ENCODE results near the gene PCDH17.

Gene PCDH17, protein sequence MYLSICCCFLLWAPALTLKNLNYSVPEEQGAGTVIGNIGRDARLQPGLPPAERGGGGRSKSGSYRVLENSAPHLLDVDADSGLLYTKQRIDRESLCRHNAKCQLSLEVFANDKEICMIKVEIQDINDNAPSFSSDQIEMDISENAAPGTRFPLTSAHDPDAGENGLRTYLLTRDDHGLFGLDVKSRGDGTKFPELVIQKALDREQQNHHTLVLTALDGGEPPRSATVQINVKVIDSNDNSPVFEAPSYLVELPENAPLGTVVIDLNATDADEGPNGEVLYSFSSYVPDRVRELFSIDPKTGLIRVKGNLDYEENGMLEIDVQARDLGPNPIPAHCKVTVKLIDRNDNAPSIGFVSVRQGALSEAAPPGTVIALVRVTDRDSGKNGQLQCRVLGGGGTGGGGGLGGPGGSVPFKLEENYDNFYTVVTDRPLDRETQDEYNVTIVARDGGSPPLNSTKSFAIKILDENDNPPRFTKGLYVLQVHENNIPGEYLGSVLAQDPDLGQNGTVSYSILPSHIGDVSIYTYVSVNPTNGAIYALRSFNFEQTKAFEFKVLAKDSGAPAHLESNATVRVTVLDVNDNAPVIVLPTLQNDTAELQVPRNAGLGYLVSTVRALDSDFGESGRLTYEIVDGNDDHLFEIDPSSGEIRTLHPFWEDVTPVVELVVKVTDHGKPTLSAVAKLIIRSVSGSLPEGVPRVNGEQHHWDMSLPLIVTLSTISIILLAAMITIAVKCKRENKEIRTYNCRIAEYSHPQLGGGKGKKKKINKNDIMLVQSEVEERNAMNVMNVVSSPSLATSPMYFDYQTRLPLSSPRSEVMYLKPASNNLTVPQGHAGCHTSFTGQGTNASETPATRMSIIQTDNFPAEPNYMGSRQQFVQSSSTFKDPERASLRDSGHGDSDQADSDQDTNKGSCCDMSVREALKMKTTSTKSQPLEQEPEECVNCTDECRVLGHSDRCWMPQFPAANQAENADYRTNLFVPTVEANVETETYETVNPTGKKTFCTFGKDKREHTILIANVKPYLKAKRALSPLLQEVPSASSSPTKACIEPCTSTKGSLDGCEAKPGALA (N-terminal part only)

DNA sequence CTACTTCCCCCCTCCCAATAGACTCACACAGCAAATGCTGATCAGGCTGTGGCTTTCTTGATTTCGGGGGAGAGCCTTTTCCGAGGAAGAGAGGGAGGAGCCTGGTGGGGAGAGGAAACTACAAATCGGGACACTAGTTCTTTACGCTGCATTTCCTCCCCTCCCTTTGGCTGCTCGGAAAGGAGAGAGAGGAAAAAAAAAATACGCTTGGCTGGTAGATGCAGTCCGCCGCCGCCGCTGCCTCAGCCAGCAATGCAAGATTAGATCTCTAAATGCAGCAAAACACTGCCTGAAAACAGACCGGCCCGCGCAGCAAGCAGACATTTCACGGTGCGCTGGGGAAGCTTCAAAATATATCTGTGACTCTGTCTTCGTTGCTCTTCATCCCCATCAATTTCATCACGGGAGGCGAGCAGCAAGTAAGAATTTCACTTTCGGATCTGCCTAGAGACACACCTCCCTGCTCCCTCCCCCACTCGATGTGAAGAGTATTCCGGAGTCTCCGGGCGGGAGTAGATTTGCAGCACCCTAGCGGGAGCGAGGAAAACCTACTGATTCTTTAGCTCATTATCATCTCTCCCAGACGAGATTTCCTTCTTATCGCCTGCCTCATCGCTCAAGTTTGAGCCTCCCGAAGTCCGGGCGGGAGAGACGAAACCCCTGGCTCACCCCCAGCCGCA lies at the start of gene PCDH17:
TSS of gene PCDH17 (plus strand) at position 149 of the 680 bp plus-strand sequence. CDS start 803 bp downstream, outside the sequence.
- no peak for DNase-seq (ENCODE audit: low read depth)

DNA sequence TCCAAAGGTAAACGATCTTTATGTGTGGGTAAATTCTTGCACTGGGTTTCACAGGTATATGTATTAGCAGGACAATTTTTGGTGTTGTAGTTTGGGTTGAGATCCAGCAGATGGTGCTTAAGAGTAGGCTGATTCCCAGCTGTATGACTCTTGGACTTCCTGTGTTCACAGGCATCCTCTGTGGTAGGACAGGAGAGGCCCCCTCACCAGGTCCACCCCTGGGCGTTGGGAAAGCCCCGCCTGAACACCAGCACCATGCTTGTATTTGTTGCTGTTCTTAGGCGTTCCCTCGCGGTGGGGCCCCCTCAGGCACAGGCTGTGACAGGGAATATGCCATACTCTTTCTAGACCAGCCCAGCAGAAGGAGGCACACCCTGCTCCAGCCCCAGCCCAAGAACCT lies 49.5 kb upstream of the PCDH17 start:
- DNase-seq (ENCODE audit: low read depth), result no peak

DNA sequence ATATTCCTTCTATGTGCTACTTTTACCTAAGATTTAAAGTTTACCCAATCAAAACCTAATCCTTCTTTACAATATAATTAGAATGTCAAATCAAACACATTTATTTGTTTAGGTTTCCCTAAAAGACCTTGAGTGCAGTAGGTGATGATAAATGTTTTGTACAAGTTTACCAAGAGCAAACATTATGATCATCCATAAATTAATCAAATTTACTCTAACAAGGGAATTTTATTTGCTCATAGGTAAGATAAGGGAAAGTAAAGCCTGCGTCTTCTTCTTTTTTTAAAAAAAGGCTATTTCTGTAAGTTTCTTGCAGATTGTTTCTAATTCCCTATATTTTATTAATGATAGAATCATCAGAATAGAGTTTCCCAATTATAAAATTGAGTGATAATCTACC lies 48.0 kb upstream of the PCDH17 start:
- DNase-seq (ENCODE audit: low read depth), result no peak

DNA sequence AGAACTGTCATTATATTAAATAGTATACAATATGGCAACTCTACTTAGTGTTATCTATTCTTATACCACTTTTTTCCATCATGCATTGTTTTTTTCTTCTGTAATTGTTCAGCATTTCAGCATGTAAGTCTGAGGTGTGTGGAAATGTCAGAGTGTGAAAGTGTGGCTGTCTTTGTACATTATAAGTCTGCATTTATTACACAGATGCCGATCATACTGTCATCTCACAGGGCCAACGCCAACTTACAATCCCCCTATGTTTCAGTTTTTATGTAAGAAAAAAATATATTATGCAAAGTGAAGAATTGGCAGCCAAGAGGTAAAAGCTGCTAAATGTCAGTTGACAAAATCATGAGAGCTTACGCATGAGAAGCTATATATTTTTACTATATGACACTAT lies 42.9 kb upstream of the PCDH17 start:
- DNase-seq (ENCODE audit: low read depth), result no peak

DNA sequence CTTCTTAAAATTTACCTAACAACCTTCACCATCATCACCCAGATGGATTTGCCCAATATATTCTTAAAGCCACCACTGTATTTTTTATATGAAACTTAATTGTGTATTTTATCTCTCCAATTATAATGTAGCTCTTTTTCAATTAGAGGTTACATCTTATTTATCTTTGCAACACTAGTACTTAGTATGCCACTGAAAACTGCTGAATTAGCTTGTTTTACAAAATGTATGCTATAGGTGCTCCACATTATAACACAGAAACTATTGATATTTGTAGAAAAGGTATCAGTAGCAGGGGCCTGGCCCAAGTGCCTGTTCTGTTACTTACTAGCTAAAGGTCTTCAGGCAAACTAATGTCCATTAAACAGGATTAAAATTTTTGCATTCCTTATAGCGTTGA lies 35.8 kb upstream of the PCDH17 start:
- DNase-seq (ENCODE audit: low read depth), result no peak

DNA sequence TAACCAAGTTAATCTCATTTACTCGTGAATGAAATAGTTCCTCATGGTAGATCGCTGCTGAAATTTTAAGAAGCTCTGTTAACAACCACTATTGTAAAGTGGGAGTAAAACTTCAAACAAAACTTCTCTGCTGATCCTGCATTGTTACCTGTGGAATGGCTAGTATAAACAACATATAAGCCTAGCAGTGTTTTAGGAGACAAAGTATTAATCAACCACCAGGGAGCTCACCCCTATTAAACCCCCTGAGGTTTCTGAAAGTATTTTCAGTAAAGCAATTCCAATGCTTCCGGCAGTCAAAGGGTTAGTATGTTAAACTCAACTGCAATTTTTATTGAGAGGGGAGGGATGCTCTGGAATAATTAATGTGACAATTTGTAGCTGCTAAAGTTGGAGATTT lies 30.0 kb upstream of the PCDH17 start:
- no peak for DNase-seq (ENCODE audit: low read depth)

DNA sequence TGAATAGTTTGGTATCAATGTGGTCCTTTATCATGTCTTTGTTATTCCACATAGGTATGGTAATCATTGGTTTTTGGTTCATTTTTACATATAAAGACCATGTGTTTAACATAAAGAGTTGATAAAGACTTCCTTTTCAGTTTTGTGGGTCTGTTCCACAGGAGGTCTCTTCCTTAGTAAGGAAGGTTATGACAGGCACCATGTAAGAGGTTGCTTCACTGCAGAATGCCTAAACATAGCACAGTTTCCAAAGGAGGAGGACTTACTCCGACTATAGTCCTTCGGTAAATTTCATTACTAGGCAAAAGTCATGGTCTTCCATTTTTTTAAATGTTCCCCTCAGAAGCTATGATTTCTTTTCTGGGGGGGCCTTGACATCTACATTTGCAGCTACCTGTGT lies 27.1 kb upstream of the PCDH17 start:
- no peak for DNase-seq (ENCODE audit: low read depth)

DNA sequence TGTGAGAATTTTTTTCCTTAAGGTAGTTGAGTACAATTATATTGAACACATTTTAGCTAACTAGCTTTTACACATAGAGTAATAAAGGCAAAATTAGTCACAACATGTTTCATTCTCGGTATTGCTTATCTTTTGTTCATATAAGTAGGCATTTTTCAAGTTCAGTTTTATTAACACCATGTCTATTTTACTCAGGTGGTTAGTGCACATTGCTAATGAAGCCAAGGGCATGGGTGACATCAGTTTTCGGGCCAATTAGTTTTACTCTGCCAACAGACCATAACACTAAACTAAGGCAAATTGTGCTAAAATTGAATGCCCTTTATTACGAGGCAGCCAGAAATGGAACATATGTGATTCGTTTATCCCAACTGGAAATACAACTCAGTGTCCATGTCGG lies 19.6 kb upstream of the PCDH17 start:
- DNase-seq (ENCODE audit: low read depth), result no peak

DNA sequence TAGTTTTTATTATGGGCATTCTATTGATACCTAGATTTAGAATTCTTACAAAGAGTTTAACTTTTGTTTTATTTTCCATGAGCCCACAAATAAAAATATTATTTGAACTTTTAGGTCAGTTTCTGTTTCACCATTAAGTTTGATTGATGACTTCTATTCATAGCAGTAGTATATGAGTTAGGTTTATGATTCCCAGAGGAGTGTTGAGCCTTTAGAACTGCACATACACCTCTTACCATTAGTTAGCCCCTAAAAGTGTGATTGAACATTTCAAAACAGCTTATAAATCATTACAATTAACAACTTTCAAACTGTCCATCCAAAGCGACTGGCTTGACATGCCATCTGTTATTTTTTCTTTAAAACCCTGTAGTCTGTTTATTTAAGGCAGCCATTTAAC lies 19.0 kb upstream of the PCDH17 start:
- DNase-seq (ENCODE audit: low read depth), result no peak

DNA sequence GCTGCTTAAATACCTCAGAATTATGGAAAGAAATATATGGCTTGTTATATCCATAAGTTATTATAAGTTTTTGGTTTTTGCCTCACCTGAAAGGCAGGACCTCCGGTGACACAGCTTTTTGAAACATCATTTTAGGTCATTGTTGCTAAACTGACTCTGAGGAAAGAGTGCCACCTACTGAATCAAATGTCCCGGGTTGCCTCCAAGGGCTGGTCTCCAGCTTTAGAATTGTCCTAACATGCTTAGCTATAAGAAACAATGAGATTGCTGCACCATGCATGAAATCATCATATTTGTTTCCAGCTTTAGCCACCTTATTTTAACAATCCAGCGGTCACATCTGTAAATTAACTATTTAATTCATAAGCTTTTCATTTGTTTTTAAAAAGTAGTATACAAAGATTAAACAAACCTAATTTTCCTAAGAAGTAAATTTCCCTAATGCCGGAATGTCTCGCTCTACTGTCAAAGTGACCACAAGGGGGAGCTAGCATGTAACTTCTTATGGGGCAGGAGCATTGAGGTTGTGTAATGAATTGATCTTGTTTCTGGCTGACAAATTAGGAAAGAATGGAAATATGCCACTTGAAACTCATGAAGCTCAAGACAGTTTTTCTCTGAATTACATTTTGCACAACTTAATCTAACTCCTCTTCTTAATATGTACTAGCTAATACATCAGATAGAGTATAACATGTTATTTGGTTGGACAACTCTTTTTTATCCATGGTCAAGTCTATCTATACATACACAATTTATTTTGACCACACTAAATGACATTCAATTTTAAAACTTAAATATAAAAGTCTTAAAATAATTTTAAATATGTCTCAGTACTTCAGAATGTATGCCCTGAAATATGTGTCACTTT lies 6.7 kb upstream of the PCDH17 start:
- DNase-seq (ENCODE audit: low read depth), result no peak

DNA sequence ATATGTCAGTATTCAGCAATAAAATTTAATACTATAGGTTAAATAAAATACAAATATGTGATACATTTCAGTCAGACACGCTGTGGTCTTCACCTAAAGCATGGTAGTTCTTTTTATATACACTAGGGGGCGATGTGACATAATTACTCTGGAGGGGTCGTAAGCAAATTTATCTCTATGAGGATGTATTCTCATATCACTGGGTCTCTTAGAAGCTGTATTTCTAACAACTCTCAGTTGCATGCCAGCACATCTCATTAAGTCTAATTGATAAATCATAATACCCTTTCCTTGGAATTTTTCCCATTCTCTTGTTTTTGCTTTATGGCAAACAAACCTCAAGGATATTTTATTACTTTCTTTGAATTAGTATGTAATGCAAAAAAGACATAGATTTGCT lies 3.9 kb upstream of the PCDH17 start:
- no peak for DNase-seq (ENCODE audit: low read depth)

DNA sequence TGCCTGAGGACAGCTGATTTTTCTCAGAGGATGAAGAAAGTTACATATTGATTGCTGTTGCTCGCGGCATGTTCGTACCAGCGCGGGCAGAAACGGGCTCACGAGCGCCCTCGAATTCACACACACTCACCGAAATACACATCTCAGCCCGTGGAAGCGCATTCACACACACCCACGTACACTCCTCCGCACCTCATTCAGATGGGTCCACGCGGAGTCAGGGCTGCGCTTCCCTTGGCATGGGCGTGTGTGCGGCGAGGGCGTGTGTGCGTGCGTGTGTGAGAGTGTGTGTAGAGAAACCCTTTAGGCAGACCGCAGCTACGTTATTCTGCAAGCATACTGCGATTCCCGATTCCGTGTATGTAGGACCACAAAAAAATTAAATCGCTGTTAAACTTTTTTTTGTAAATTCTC lies 2.1 kb upstream of the PCDH17 start:
- DNase-seq (ENCODE audit: low read depth), result no peak

DNA sequence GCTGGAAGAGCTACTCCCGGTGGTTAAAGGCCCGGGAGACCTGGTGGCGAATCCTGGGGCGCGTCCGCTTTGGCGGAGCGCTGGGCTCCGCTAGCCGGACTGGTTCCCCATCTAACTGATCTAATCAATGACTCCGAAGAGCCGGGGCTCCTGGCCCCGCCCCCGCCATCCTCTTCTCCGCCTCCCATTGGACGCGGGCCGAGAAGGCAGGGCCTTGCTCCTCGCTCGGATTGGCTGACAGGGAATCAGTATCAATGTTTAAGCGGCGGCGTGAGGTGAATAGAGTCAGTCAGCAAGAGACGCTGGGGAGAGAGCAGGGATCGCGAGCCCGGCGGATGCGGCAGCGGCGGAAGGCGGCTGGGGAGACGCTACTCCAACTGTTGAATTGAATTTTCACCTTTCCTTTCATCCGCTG lies 1.7 kb upstream of the PCDH17 start:
- peak; percentile 47 for DNase-seq (ENCODE audit: low read depth)

DNA sequence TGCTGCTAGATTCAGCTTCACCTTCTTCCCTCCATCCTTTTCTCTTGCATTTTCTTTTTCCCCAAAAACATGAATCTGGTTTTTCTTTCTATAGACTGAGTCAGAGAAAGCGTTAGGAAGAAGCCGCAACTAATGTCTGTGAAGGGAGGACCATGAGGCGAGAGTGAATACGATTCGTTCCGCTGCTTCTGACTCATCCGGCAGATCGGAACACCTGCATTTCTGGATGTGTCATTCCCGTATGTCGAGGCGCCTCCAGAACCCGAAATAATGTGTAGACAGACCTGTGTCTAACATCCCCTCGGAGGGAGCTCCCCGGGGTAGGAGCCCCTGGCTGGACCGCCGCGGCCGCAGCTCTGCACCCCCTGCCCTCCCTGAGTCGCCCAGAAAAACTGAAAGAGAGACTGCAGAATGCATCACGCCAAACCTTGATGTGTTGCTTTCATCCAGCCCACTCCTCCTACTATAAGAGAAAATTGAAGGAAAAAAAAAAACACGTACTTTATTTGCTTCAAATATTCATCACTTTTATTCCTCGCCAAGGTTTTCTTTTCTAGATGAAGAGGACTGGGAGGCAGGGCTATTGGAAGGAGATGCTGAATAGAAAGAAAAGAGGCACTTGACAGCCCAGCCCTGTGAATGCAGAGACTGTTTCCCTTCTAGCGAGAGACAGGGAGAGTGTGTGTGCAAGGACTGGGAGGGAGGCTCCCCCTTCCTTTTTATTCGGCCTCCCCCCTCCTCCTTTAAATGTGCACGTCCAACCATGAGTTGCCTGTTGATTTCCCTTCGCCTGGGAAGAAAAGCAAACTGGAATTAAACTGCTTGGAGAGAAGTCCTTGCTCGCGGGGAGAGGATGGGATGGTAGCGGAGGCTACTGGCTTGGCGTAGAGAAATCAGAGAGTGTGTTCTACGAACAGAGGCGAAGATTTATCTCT lies 616 bp upstream of the PCDH17 start:
- DNase-seq (ENCODE audit: low read depth), result no peak

DNA sequence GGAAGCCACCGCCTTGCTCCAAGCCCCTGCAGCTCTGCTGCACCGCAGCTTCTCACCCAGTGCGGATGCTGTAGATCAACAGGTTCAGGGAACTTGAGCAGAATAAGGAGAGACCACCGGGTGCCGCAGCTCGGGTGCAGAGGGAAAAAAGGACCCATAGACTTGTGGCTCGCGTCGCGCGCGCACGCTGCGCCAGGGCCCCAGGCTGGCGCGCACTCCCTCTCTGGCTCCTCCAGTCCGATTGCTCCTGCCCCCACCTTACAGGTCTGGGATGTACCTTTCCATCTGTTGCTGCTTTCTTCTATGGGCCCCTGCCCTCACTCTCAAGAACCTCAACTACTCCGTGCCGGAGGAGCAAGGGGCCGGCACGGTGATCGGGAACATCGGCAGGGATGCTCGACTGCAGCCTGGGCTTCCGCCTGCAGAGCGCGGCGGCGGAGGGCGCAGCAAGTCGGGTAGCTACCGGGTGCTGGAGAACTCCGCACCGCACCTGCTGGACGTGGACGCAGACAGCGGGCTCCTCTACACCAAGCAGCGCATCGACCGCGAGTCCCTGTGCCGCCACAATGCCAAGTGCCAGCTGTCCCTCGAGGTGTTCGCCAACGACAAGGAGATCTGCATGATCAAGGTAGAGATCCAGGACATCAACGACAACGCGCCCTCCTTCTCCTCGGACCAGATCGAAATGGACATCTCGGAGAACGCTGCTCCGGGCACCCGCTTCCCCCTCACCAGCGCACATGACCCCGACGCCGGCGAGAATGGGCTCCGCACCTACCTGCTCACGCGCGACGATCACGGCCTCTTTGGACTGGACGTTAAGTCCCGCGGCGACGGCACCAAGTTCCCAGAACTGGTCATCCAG lies 964 bp downstream of the PCDH17 start:
- no peak for DNase-seq (ENCODE audit: low read depth)

DNA sequence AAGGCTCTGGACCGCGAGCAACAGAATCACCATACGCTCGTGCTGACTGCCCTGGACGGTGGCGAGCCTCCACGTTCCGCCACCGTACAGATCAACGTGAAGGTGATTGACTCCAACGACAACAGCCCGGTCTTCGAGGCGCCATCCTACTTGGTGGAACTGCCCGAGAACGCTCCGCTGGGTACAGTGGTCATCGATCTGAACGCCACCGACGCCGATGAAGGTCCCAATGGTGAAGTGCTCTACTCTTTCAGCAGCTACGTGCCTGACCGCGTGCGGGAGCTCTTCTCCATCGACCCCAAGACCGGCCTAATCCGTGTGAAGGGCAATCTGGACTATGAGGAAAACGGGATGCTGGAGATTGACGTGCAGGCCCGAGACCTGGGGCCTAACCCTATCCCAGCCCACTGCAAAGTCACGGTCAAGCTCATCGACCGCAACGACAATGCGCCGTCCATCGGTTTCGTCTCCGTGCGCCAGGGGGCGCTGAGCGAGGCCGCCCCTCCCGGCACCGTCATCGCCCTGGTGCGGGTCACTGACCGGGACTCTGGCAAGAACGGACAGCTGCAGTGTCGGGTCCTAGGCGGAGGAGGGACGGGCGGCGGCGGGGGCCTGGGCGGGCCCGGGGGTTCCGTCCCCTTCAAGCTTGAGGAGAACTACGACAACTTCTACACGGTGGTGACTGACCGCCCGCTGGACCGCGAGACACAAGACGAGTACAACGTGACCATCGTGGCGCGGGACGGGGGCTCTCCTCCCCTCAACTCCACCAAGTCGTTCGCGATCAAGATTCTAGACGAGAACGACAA lies 1.8 kb downstream of the PCDH17 start:
- no peak for DNase-seq (ENCODE audit: low read depth)

DNA sequence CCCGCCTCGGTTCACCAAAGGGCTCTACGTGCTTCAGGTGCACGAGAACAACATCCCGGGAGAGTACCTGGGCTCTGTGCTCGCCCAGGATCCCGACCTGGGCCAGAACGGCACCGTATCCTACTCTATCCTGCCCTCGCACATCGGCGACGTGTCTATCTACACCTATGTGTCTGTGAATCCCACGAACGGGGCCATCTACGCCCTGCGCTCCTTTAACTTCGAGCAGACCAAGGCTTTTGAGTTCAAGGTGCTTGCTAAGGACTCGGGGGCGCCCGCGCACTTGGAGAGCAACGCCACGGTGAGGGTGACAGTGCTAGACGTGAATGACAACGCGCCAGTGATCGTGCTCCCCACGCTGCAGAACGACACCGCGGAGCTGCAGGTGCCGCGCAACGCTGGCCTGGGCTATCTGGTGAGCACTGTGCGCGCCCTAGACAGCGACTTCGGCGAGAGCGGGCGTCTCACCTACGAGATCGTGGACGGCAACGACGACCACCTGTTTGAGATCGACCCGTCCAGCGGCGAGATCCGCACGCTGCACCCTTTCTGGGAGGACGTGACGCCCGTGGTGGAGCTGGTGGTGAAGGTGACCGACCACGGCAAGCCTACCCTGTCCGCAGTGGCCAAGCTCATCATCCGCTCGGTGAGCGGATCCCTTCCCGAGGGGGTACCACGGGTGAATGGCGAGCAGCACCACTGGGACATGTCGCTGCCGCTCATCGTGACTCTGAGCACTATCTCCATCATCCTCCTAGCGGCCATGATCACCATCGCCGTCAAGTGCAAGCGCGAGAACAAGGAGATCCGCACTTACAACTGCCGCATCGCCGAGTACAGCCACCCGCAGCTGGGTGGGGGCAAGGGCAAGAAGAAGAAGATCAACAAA lies 2.6 kb downstream of the PCDH17 start:
- DNase-seq (ENCODE audit: low read depth), result no peak
